ENCODE data around the gene MEAF6. TPM values are rescaled to one million over a fixed set of nuclear protein-coding genes. Genes with fewer than 3 reads are reported as not detected.

The MEAF6 gene
- total and polyA plus RNA-seq, 7 donors: 27.2 to 109 (median 35.4) TPM

DNA sequence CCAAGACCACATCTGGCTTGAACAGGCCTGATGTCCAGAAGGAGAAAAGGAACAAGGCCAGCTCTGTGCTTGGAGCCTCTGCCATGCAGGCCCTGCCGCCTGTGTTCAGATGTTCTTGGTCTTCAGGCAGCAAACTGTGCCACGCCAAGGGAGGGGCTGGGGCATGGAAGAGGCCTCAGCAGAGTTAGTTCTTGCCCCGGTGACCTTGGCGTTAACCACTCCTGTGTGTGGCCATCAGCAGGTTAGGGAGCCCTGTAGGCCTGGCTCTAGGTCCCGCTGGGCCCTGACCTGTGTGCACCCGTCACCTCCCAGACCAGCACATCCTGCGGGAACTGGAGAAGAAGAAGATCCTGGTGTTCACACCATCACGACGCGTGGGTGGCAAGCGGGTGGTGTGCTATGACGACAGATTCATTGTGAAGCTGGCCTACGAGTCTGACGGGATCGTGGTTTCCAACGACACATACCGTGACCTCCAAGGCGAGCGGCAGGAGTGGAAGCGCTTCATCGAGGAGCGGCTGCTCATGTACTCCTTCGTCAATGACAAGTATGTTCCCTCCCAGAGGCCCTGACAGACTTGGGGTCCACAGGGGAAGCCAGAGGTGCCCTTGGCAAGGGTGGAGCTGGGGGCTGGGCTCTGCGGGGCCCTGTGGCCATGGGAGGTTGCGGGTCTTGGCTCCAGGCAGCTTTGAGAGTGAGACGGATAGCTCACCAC lies 33.1 kb downstream of the MEAF6 start:
- Histone ChIP-seq H3K27me3 (ENCODE audit: insufficient read depth in 3 of 3, low read length in 2 of 3) (no peaks in the 10 kb centered on the region), H3K4me3 (peak overlapping the region; percentile 72), H3K9me3 (no peaks in the 10 kb centered on the region), H3K27ac (no peak overlapping the region), H3K4me1 (peaks cover 61% of the 10 kb centered on the region), H3K36me3 (ENCODE audit: insufficient read depth in 1 of 2, low read depth in 1 of 2) (peaks cover 9 to 81% of the 10 kb centered on the region in 2 donors)
- ATAC-seq: no peak
- TF ChIP-seq, protein P1, sequence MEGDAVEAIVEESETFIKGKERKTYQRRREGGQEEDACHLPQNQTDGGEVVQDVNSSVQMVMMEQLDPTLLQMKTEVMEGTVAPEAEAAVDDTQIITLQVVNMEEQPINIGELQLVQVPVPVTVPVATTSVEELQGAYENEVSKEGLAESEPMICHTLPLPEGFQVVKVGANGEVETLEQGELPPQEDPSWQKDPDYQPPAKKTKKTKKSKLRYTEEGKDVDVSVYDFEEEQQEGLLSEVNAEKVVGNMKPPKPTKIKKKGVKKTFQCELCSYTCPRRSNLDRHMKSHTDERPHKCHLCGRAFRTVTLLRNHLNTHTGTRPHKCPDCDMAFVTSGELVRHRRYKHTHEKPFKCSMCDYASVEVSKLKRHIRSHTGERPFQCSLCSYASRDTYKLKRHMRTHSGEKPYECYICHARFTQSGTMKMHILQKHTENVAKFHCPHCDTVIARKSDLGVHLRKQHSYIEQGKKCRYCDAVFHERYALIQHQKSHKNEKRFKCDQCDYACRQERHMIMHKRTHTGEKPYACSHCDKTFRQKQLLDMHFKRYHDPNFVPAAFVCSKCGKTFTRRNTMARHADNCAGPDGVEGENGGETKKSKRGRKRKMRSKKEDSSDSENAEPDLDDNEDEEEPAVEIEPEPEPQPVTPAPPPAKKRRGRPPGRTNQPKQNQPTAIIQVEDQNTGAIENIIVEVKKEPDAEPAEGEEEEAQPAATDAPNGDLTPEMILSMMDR (IDR thresholded peaks at IDR 0.05): no peak
- WGBS, 3 donors: 90 to 91% (median 90%) methylated on average over 26 of the region's 26 CpGs
- intact Hi-C loops (cut with DNase I): no loop called here
- peak in 1 of 2 donors; percentile 17 for DNase-seq

- TF ChIP-seq, protein P1 (IDR thresholded peaks at IDR 0.05): no peak
- peaks cover 61% of the 10 kb centered on the region for H3K4me1 ChIP-seq
- H3K4me3 ChIP-seq: peak overlapping the region; percentile 72
- DNase-seq (no peak), ATAC-seq (no peak)
- H3K27me3 ChIP-seq (ENCODE audit: insufficient read depth in 3 of 3, low read length in 2 of 3): no peaks in the 10 kb centered on the region
- WGBS, 3 donors: 79 to 82% (median 79%) methylated on average over 10 of the region's 10 CpGs
- no peaks in the 10 kb centered on the region for H3K9me3 ChIP-seq
- peaks cover 9 to 87% of the 10 kb centered on the region in 2 donors for H3K36me3 ChIP-seq (ENCODE audit: insufficient read depth in 1 of 2, low read depth in 1 of 2)
- intact Hi-C loops (cut with DNase I): no loop called here
- H3K27ac ChIP-seq: peak overlapping the region; percentile 90
Observed at GRCh38 chr1:37480581-37481288, 33.8 kb downstream of the MEAF6 start.

DNA sequence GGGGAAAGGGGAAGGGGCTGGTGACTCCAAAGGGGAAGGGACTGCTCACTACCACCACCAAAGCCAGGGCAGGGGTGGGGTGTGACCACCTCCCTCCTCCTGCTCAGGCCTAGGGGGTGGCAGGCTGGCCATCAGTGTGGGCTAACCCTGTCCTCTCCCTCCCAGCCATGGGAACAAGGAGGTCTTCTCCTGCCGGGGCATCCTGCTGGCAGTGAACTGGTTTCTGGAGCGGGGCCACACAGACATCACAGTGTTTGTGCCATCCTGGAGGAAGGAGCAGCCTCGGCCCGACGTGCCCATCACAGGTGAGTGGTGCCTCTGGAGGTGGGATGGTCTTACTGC lies 34.5 kb downstream of the MEAF6 start:
- H3K27me3 ChIP-seq (ENCODE audit: insufficient read depth in 3 of 3, low read length in 2 of 3): no peaks in the 10 kb centered on the region
- ATAC-seq: no peak
- peak in 1 of 2 donors; percentile 26 for DNase-seq
- H3K27ac ChIP-seq: peak overlapping the region; percentile 90
- peak overlapping the region; percentile 72 for H3K4me3 ChIP-seq
- peaks cover 61% of the 10 kb centered on the region for H3K4me1 ChIP-seq
- 67 to 88% (median 76%) methylated on average over 5 of the region's 5 CpGs for WGBS, 3 donors
- TF ChIP-seq, protein P1 (IDR thresholded peaks at IDR 0.05): no peak
- no peaks in the 10 kb centered on the region for H3K9me3 ChIP-seq
- peaks cover 9 to 90% of the 10 kb centered on the region in 2 donors for H3K36me3 ChIP-seq (ENCODE audit: insufficient read depth in 1 of 2, low read depth in 1 of 2)
- intact Hi-C loops (cut with DNase I): no loop called here

GRCh38 chr1:37479255-37480124 lies 35.1 kb downstream of the MEAF6 start:
- 26 to 41% (median 28%) methylated on average over 22 of the region's 22 CpGs for WGBS, 3 donors
- peak; percentile 92 to 94 for DNase-seq
- Histone ChIP-seq H3K9me3 (no peaks in the 10 kb centered on the region), H3K36me3 (ENCODE audit: insufficient read depth in 1 of 2, low read depth in 1 of 2) (peaks cover 9 to 87% of the 10 kb centered on the region in 2 donors), H3K4me3 (peak overlapping the region; percentile 72), H3K27me3 (ENCODE audit: insufficient read depth in 3 of 3, low read length in 2 of 3) (no peaks in the 10 kb centered on the region), H3K4me1 (peaks cover 56% of the 10 kb centered on the region), H3K27ac (peak overlapping the region; percentile 90)
- ATAC-seq: peak; percentile 76 to 77 (median 76)
- TF ChIP-seq, protein P1 (IDR thresholded peaks at IDR 0.05): no peak
- intact Hi-C loops (cut with DNase I): no loop called here
